C4-2B (cell line): ENCODE data around the gene RALA.
"Not testable (repeated sequence)": the region's sequence is repeated elsewhere in the genome, so short reads cannot be mapped to it uniquely, and the experiment has no call there.

Experiments
- CTCF ChIP-seq: fragments of 450-650 bp; conservative IDR thresholded peaks from 2 replicates; pipeline ENCODE4 v1.5.1; 2017; ENCODE audit warnings: mild to moderate bottlenecking
- ZFX ChIP-seq: fragments of 450-650 bp; IDR thresholded peaks from 2 replicates; pipeline ENCODE4 v1.6.1; 2017

GRCh38 chr7:39753237-39753636 is 129.9 kb downstream of the RALA start:
- not testable (repeated sequence) for TF ChIP-seq CTCF, ZFX
